Endothelial cell (in vitro differentiated cells): ENCODE data around the gene NOL9. TPM values are rescaled to one million over a fixed set of nuclear protein-coding genes. Genes with fewer than 3 reads are reported as not detected.
A peak's percentile ranks its signal among the peaks of the same experiment; 100 is the strongest.

Experiments used
- DNase-seq: peaks from one replicate; pipeline ENCODE4 v3.0.0; 2021; ENCODE audit warnings: low spot score
- H3K27ac Mint-ChIP-seq: one replicate; pipeline ENCODE4 v1.8.0; 2021; ENCODE audit warnings: mixed read lengths, inconsistent platforms; ENCODE audit not compliant: unreplicated experiment
- H3K27me3 Mint-ChIP-seq: one replicate; pipeline ENCODE4 v1.8.0; 2021; ENCODE audit warnings: mild to moderate bottlenecking, moderate library complexity, mixed read lengths, inconsistent platforms; ENCODE audit not compliant: unreplicated experiment
- H3K36me3 Mint-ChIP-seq: one replicate; pipeline ENCODE4 v1.8.0; 2021; ENCODE audit warnings: mild to moderate bottlenecking, low read depth, mixed read lengths, inconsistent platforms; ENCODE audit not compliant: unreplicated experiment
- H3K4me1 Mint-ChIP-seq: one replicate; pipeline ENCODE4 v1.8.0; 2021; ENCODE audit warnings: mild to moderate bottlenecking, mixed read lengths, inconsistent platforms; ENCODE audit not compliant: unreplicated experiment
- H3K4me3 Mint-ChIP-seq: one replicate; pipeline ENCODE4 v1.8.0; 2021; ENCODE audit warnings: mild to moderate bottlenecking, mixed read lengths, inconsistent platforms; ENCODE audit not compliant: unreplicated experiment
- H3K9me3 Mint-ChIP-seq: one replicate; pipeline ENCODE4 v1.8.0; 2021; ENCODE audit warnings: mixed read lengths, inconsistent platforms; ENCODE audit not compliant: unreplicated experiment
- CTCF ChIP-seq: fragments of 200-600 bp; sonication (generic); IDR thresholded peaks from one replicate; pipeline ENCODE4 v1.5.0; 2021; ENCODE audit warnings: antibody characterized with exemption; ENCODE audit not compliant: unreplicated experiment
- total RNA-seq: library from RNA; stranded (reverse); fragmentation: NEBNext Ultra II Directional; extraction: Animal tissue kit (Norgen Biotek cat#: 25700); gene quantifications from one replicate; pipeline ENCODE4 v1.2.1, GENCODE V29; 2021; ENCODE audit not compliant: unreplicated experiment

Gene NOL9
- total RNA-seq, 1 donor from 2014 or later = 26.9 TPM

- no peak for DNase-seq
- Mint-ChIP-seq H3K4me3 (no peak overlapping the region), H3K36me3 (peaks cover 19% of the 10 kb centered on the region), H3K4me1 (peaks cover 6% of the 10 kb centered on the region), H3K27ac (no peak overlapping the region), H3K27me3 (peaks cover 3% of the 10 kb centered on the region), H3K9me3 (no peaks in the 10 kb centered on the region)
- no peak for TF ChIP-seq CTCF
Measured at GRCh38 chr1:6534248-6534822, 20.0 kb downstream of the NOL9 start.

- Mint-ChIP-seq H3K27me3 (peaks cover 7% of the 10 kb centered on the region), H3K4me3 (peak overlapping the region; percentile 5), H3K27ac (no peak overlapping the region), H3K36me3 (peaks cover 26% of the 10 kb centered on the region), H3K9me3 (no peaks in the 10 kb centered on the region), H3K4me1 (peaks cover 6% of the 10 kb centered on the region)
- DNase-seq = no peak
- TF ChIP-seq CTCF = no peak
Measured at GRCh38 chr1:6531996-6532395, 22.3 kb downstream of the NOL9 start.

DNA sequence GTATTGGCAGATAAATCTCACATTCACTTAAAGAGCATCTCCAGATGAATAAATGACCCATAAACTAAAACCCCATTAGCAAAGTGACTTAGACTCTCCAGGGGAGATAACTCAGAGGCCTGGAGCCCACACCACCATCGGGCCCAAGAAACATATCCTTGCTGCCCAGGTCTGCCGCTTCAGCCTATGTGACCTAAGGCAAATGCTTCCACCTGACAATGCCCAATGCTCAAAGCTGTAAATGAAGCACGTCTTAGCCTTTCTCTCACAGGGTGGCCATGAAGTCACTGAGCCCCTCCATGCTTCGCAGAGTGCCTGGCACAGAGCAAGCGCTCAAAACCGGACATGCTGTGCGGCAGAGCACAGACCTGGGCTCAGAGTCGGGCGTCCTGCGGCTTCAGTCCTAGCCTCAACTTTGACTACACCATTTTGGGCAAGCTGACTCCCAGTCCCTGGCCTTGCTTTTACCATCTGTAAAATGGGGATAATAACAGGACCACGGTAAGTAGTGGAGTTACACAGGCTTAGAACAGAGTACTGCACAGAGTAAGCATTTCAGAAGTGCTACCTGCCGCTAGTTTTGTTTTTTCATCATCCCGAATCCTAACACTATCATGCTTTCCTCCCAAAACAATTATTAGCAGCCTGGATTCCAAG lies 23.7 kb downstream of the NOL9 start:
- TF ChIP-seq CTCF = no peak
- H3K27me3 Mint-ChIP-seq = peaks cover 7% of the 10 kb centered on the region
- H3K9me3 Mint-ChIP-seq = no peaks in the 10 kb centered on the region
- peaks cover 37% of the 10 kb centered on the region for H3K36me3 Mint-ChIP-seq
- no peak overlapping the region for H3K27ac Mint-ChIP-seq
- no peak for DNase-seq
- peaks cover 6% of the 10 kb centered on the region for H3K4me1 Mint-ChIP-seq
- H3K4me3 Mint-ChIP-seq = no peak overlapping the region

DNA sequence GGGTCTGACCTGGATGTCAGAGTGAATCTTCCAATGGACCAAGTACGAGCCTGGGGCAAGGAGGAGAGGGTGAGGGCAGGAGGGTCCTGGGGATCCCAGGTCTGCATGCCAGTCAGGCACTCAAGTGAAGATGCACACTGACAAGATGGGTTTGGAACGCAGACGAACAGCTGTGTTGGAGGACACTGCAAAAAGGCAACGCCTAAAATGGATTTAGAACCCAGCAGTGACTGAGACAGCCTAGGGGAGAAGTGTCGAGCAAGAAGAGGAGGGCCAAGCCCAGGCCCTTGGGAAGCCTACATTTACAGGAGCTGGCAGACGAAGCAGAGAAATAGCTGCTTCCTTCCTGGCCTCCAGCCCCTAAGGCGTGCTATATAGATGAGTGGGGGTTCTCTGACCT lies 25.8 kb downstream of the NOL9 start:
- H3K27ac Mint-ChIP-seq = no peak overlapping the region
- H3K4me1 Mint-ChIP-seq = no peaks in the 10 kb centered on the region
- TF ChIP-seq CTCF = no peak
- no peaks in the 10 kb centered on the region for H3K9me3 Mint-ChIP-seq
- peaks cover 33% of the 10 kb centered on the region for H3K36me3 Mint-ChIP-seq
- no peak for DNase-seq
- peak overlapping the region; percentile 62 for H3K4me3 Mint-ChIP-seq
- H3K27me3 Mint-ChIP-seq = peaks cover 6% of the 10 kb centered on the region

GRCh38 chr1:6526316-6526715 lies 28.0 kb downstream of the NOL9 start:
- Mint-ChIP-seq H3K9me3 (no peaks in the 10 kb centered on the region), H3K27me3 (peaks cover 6% of the 10 kb centered on the region), H3K27ac (no peak overlapping the region), H3K4me3 (no peak overlapping the region), H3K36me3 (peaks cover 22% of the 10 kb centered on the region), H3K4me1 (no peaks in the 10 kb centered on the region)
- DNase-seq = no peak
- no peak for TF ChIP-seq CTCF
